Gastroesophageal sphincter (tissue), 3 donors: Measurements from ENCODE around the gene MOB3B.

Experiments
- POLR2AphosphoS5 ChIP-seq: sonication (generic); formaldehyde crosslinking; IDR thresholded peaks from one replicate; pipeline ENCODE4 v1.6.1; 2017; ENCODE audit warnings: antibody characterized with exemption
- TF ChIP-seq, protein P1 (sequence below), 4 experiments: fragments of 200-600 bp in 2 of 4; fragments of 450-650 bp in 2 of 4; sonication (generic) in 1 of 4; IDR thresholded peaks; one replicate each; pipeline ENCODE4 v1.5.1; 2017 to 2019; ENCODE audit warnings: antibody characterized with exemption in 4 of 4, mild to moderate bottlenecking in 2 of 4, moderate library complexity in 2 of 4

DNA sequence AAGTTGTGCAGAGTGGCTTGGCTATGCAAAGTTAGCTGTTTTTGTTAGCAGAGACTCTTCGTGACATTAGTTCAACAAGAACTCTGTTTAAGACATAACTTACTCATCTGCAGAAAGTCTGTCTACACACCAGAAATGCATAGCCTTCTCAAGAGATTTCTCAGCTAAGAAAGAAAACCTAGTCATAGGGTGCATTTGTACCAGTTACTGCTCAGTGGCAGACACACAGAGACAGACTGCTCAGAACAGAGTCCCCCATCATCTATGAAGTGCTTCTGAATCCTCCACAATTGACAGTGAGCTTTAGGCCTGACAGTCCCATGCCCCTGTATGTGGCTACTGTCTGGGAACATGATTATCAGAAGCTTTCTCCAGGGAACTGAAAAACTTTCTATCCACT is 61.6 kb downstream of the MOB3B start:
- TF ChIP-seq, protein P1, sequence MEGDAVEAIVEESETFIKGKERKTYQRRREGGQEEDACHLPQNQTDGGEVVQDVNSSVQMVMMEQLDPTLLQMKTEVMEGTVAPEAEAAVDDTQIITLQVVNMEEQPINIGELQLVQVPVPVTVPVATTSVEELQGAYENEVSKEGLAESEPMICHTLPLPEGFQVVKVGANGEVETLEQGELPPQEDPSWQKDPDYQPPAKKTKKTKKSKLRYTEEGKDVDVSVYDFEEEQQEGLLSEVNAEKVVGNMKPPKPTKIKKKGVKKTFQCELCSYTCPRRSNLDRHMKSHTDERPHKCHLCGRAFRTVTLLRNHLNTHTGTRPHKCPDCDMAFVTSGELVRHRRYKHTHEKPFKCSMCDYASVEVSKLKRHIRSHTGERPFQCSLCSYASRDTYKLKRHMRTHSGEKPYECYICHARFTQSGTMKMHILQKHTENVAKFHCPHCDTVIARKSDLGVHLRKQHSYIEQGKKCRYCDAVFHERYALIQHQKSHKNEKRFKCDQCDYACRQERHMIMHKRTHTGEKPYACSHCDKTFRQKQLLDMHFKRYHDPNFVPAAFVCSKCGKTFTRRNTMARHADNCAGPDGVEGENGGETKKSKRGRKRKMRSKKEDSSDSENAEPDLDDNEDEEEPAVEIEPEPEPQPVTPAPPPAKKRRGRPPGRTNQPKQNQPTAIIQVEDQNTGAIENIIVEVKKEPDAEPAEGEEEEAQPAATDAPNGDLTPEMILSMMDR (IDR thresholded peaks at IDR 0.05), result no peak
- no peak for TF ChIP-seq POLR2AphosphoS5
